Small intestine (tissue), 7 donors: ENCODE results near the gene SSH3. TPM values are rescaled to one million over a fixed set of nuclear protein-coding genes. Genes with fewer than 3 reads are reported as not detected.

ENCODE experiments used
- DNase-seq, 2 donors: peaks; one replicate each; pipeline versions ENCODE4 v3.0.0 to v3.0.0-alpha.2; 2013
- FAIRE-seq: peaks from 2 replicates; lab custom pipeline; 2012; peaks lifted over from hg19 to GRCh38; lab: Jason Lieb, UNC
- H3K27ac ChIP-seq, 3 donors: one replicate each; pipeline ENCODE4 v1.5.1; 2013; ENCODE audit warnings: low read length in 2 of 3, mild to moderate bottlenecking in 2 of 3, control low read depth in 1 of 3, inconsistent platforms in 1 of 3, low read depth in 1 of 3, moderate library complexity in 1 of 3
- H3K27me3 ChIP-seq, 3 donors: one replicate each; pipeline ENCODE4 v1.6.1; 2013; ENCODE audit warnings: low read length in 3 of 3, inconsistent platforms in 1 of 3; ENCODE audit not compliant: control insufficient read depth in 3 of 3, insufficient read depth in 3 of 3
- H3K36me3 ChIP-seq, 3 donors: one replicate each; pipeline ENCODE4 v1.6.1; 2013; ENCODE audit warnings: low read length in 3 of 3, inconsistent platforms in 1 of 3, low read depth in 1 of 3, mild to moderate bottlenecking in 1 of 3, moderate library complexity in 1 of 3; ENCODE audit not compliant: control insufficient read depth in 3 of 3, insufficient read depth in 2 of 3
- H3K4me1 ChIP-seq, 3 donors: one replicate each; pipeline ENCODE4 v1.6.1; 2013; ENCODE audit warnings: low read length in 2 of 3, inconsistent platforms in 1 of 3, low read depth in 1 of 3, mild to moderate bottlenecking in 1 of 3, moderate library complexity in 1 of 3; ENCODE audit not compliant: control insufficient read depth in 3 of 3, insufficient read depth in 2 of 3
- H3K4me3 ChIP-seq, 3 donors: one replicate each; pipeline ENCODE4 v1.5.1; 2013; ENCODE audit warnings: low read length in 3 of 3, control low read depth in 1 of 3, inconsistent platforms in 1 of 3, low read depth in 1 of 3, mild to moderate bottlenecking in 1 of 3, moderate library complexity in 1 of 3
- H3K9me3 ChIP-seq, 2 donors: one replicate each; pipeline ENCODE4 v1.6.1; 2013; ENCODE audit warnings: low read depth in 1 of 2, low read length in 1 of 2; ENCODE audit not compliant: control insufficient read depth in 2 of 2, insufficient read depth in 1 of 2
- WGBS, 3 donors: extraction: QIAGEN DNeasy Blood & Tissue Kit; methylation state at CpG; one replicate each; pipeline ENCODE4 v1.1.7; 2013; 5-methylcytosine and 5-hydroxymethylcytosine counted together
- polyA plus RNA-seq, 4 donors: library from polyadenylated mRNA; stranded (reverse) in 3 of 4; unstranded in 1 of 4; fragments of 200-250 nt in 3 of 4; fragments of 120-200 nt in 1 of 4; gene quantifications; one replicate each; pipeline versions ENCODE4 v1.2.1 to v1.2.3, GENCODE V29; 2013
- donor health status: healthy with polysubstance abuse.
- donor health status: control.
- donor health status: control.
- donor health status: Bipolar disorder and iron deficiency.
- donor health status: healthy.

The SSH3 gene
- polyA plus RNA-seq, 4 donors = 27.5 to 55.2 (median 32.7) TPM

- DNase-seq = peak; percentile 60 to 81
These were observed 679 bp upstream of the SSH3 start for GRCh38 chr11:67302571-67303131.

GRCh38 chr11:67303835-67304411 lies 593 bp downstream of the SSH3 start:
- Histone ChIP-seq H3K4me1 (peaks cover 0 to 19% (median 0%) of the 10 kb centered on the region in 3 donors), H3K27ac (peak overlapping the region; percentile 50 to 83 (median 80)), H3K36me3 (peaks cover 2 to 68% (median 7%) of the 10 kb centered on the region in 3 donors), H3K27me3 (no peaks in the 10 kb centered on the region), H3K9me3 (no peaks in the 10 kb centered on the region), H3K4me3 (peak overlapping the region; percentile 64 to 93 (median 84))
- 3 to 6% (median 4%) methylated on average over 30 to 43 of the region's 43 CpGs for WGBS, 3 donors
- no peak for FAIRE-seq
- peak; percentile 45 to 64 for DNase-seq

More at GRCh38 chr11:67302571-67303131, 679 bp upstream of the SSH3 start:
- Histone ChIP-seq H3K4me3 (peak overlapping the region; percentile 64 to 93 (median 84)), H3K36me3 (peaks cover 1 to 59% (median 2%) of the 10 kb centered on the region in 3 donors), H3K9me3 (no peaks in the 10 kb centered on the region), H3K27ac (peak overlapping the region; percentile 74 to 87 (median 83)), H3K27me3 (no peaks in the 10 kb centered on the region), H3K4me1 (peaks cover 0 to 19% (median 0%) of the 10 kb centered on the region in 3 donors)
- 9 to 22% (median 19%) methylated on average over 18 to 23 of the region's 23 CpGs for WGBS, 3 donors
- FAIRE-seq = no peak

DNA sequence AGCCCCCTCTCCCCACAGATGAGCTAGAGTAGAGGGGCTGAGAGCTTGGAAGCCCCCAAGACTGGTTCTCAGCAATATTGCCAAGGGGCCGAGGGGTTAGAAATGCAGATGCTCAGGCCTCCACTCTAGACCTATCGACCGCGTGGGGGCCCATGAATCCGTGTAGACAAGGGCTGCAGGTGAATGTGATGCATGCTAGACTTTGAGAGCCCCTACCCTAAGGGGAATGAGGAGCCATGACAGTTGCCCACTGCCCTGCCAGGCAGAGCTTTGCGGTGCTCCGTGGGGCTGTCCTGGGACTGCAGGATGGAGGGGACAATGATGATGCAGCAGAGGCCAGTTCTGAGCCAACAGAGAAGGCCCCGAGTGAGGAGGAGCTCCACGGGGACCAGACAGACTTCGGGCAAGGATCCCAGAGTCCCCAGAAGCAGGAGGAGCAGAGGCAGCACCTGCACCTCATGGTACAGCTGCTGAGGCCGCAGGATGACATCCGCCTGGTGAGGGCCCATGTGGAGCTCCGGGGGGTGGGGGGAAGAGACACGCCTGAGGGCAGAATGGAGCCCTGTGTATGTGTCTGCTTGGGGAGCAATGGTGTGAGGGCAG lies 1.3 kb downstream of the SSH3 start:
- 32 to 72% (median 49%) methylated on average over 14 of the region's 14 CpGs for whole genome bisulfite sequencing, 3 donors

DNA sequence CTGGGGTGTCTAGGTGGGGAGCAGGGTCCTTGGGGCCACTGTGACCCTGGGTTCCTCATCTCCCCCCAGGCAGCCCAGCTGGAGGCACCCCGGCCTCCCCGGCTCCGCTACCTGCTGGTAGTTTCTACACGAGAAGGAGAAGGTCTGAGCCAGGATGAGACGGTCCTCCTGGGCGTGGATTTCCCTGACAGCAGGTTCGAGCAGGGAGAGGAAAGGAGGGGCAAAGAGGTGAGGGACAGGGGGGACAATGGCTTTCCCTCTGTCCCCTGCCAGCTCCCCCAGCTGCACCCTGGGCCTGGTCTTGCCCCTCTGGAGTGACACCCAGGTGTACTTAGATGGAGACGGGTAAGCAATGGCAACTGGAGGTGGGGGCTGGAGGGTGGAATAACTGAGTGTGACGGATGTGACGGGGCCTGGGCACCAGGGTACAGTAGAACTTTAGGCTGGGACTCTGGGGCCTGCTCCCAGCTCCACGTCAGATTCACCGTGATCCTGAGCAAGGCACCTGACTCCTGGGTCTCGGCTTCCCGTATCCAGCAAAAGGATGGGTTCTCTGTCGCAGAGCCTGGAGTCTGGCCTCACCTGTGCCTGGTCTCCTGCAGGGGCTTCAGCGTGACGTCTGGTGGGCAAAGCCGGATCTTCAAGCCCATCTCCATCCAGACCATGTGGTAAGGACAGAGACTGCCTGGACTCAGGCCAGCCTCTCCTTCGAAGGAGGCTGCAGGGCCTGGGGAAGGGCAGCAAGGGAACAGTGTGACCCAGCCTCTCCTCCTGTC lies 3.6 kb downstream of the SSH3 start:
- Histone ChIP-seq H3K4me3 (no peak overlapping the region), H3K27ac (no peak overlapping the region), H3K36me3 (peaks cover 5 to 68% (median 11%) of the 10 kb centered on the region in 3 donors), H3K27me3 (no peaks in the 10 kb centered on the region), H3K4me1 (peaks cover 0 to 17% (median 0%) of the 10 kb centered on the region in 3 donors), H3K9me3 (no peaks in the 10 kb centered on the region)
- DNase-seq (no peak), FAIRE-seq (no peak)
- WGBS, 3 donors = 92 to 93% (median 92%) methylated on average over 19 of the region's 19 CpGs

More for the DNA sequence above, 1.3 kb downstream of the SSH3 start:
- no peak for FAIRE-seq
- H3K4me1 ChIP-seq = peaks cover 0 to 19% (median 0%) of the 10 kb centered on the region in 3 donors
- no peak overlapping the region for H3K27ac ChIP-seq
- DNase-seq = no peak
- peaks cover 2 to 68% (median 7%) of the 10 kb centered on the region in 3 donors for H3K36me3 ChIP-seq
- no peaks in the 10 kb centered on the region for H3K9me3 ChIP-seq
- H3K4me3 ChIP-seq = peak overlapping the region in 2 of 3 donors; percentile 64 to 93
- H3K27me3 ChIP-seq = no peaks in the 10 kb centered on the region

GRCh38 chr11:67307545-67308001 lies 4.2 kb downstream of the SSH3 start:
- no peak for FAIRE-seq

DNA sequence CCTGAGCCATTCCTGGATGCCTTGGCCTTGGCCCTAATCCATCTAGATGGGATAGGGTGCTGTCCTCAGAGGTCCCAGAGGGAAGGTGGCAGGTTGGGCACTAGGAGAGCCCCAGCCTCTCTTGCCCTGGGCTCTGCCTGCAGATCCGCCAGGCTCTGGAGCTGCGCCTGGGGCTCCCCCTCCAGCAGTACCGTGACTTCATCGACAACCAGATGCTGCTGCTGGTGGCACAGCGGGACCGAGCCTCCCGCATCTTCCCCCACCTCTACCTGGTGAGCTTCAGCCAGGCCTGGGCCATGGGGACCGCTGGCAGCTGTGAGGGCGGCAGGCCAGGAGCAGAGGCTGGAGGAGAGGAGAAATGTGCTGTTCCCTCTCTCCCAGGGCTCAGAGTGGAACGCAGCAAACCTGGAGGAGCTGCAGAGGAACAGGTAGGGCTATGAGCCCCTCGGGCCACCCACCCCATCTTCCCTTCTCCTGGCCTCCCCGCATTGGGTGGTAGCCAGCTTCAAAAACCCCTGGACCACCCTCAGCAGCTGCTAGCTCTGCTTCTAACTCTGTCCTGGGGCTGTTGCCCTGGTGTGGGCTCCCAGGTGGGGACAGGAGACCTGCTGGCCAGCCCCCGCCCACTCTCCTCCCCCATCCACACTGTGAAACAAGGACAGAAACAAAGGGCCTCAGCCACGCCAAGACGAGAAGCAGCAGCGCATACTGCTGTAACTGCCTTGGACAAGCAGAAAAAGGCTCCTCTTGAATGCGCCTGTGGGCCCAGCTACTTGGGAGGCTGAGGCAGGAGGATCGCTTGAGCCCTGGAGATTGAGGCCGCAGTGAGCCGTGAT lies 4.9 kb downstream of the SSH3 start:
- no peak for DNase-seq
- H3K36me3 ChIP-seq = peaks cover 5 to 69% (median 11%) of the 10 kb centered on the region in 3 donors
- no peaks in the 10 kb centered on the region for H3K9me3 ChIP-seq
- no peak for FAIRE-seq
- H3K27me3 ChIP-seq = no peaks in the 10 kb centered on the region
- H3K4me1 ChIP-seq = peaks cover 0 to 19% (median 2%) of the 10 kb centered on the region in 3 donors
- H3K4me3 ChIP-seq = no peak overlapping the region
- no peak overlapping the region for H3K27ac ChIP-seq
- 95 to 98% (median 96%) methylated on average over 20 of the region's 20 CpGs for WGBS, 3 donors

More at GRCh38 chr11:67307545-67308001, 4.2 kb downstream of the SSH3 start:
- 86 to 96% (median 93%) methylated on average over 12 of the region's 12 CpGs for WGBS, 3 donors
- Histone ChIP-seq H3K4me3 (no peak overlapping the region), H3K9me3 (no peaks in the 10 kb centered on the region), H3K36me3 (peaks cover 5 to 67% (median 11%) of the 10 kb centered on the region in 3 donors), H3K4me1 (peaks cover 0 to 16% (median 0%) of the 10 kb centered on the region in 3 donors), H3K27me3 (no peaks in the 10 kb centered on the region), H3K27ac (no peak overlapping the region)
- DNase-seq = no peak

- H3K4me3 ChIP-seq = no peak overlapping the region
- no peaks in the 10 kb centered on the region for H3K27me3 ChIP-seq
- 94 to 96% (median 96%) methylated on average over 11 of the region's 11 CpGs for WGBS, 3 donors
- FAIRE-seq (no peak), DNase-seq (no peak)
- H3K9me3 ChIP-seq = no peaks in the 10 kb centered on the region
- H3K4me1 ChIP-seq = peaks cover 0 to 22% (median 2%) of the 10 kb centered on the region in 3 donors
- peaks cover 5 to 69% (median 11%) of the 10 kb centered on the region in 3 donors for H3K36me3 ChIP-seq
- no peak overlapping the region for H3K27ac ChIP-seq
These were observed 5.8 kb downstream of the SSH3 start for GRCh38 chr11:67309166-67309565.
